Measurements from ENCODE around the gene NKX1-1.
"Not testable (repeated sequence)": the region's sequence is repeated elsewhere in the genome, so short reads cannot be mapped to it uniquely, and the experiment has no call there.

NKX1-1 gene

DNA sequence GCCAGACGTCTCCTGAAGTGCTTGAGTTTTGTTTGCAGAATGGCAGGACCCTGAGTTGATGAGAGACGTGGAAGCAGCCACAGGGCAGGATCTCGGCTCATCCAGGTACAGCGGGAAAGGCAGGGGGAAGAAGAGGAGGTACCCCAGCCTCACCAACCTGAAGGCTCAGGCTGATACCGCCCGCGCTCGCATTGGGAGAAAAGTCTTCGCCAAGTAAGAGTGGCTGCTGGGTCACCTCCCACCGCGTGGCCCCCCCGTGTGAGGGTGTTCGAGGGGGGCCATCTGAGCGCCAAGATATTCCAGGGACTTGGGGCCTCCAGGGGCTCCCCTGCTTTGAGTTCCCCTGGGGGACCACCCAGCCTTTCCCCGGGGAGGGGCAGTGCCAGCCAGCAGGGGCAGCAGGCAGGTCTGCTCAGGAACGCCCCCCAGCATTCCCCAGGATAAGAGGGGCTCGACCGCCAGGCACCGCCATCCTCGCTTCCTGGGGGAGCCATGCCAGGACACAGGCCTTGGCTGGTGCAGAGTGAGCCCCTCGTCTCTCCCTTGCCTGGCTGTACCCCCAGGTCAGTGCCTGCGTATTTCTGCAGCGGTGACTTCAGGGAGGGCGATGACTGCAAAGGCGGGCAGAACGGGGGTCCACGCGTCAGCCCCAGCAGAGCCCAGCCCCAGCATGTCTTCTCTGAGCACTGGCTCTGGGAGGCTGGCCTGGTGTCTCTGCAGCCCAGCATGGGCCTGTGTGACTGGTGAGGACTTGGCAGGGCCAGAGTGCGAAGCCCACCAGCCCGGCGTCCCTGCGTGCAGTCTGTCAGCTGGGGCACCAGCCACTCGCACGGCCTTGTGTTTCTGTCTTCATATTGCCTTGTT lies 22.3 kb downstream of the NKX1-1 start:
- DNase-seq, result no peak

DNA sequence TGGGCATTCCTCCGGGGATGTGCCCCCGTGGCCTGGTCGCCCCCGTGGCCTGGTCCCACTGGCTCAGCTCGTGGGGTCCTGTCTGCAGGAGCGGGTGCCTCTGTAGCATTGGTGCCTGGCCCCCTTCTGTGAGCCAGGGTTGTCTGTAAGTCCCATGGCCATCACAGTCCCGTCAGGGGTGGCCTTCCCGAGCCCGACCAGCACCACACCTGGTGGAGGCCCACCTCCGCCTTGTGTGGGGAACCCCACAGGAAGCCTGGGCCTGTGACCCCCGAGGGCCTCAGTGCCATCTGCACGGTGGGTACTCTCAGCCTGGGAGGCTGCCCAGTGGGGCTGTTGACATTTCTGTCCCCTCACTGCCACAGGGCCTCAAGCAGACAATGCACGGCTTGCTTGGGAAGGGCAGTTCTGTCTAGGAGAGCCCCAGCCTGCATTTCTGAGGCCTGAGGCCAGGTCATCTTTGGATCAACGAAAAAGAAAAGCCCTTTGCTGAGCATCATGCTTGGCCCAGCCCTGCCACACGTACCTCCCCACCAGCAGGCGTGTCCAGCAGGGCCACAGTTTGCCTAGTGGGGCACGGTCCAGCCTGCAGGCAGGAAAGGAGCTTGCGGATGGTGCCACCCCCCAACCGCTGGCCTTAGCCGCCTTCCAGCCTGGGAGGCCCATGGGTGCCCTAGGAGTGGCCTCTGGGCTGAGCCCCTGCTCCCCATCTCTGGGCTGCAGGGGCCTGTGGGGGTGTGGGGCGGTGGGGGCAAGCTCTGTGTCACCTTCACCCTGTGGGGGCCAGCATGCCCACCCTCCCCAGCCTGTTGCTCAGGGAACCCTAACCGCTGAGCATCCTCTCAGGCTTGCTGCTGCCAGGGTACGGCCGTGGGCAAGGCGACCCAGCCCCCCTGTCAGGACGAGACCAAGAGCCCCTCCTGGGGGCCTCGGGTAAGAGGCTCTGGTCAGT lies 23.2 kb downstream of the NKX1-1 start:
- DNase-seq, result no peak

DNA sequence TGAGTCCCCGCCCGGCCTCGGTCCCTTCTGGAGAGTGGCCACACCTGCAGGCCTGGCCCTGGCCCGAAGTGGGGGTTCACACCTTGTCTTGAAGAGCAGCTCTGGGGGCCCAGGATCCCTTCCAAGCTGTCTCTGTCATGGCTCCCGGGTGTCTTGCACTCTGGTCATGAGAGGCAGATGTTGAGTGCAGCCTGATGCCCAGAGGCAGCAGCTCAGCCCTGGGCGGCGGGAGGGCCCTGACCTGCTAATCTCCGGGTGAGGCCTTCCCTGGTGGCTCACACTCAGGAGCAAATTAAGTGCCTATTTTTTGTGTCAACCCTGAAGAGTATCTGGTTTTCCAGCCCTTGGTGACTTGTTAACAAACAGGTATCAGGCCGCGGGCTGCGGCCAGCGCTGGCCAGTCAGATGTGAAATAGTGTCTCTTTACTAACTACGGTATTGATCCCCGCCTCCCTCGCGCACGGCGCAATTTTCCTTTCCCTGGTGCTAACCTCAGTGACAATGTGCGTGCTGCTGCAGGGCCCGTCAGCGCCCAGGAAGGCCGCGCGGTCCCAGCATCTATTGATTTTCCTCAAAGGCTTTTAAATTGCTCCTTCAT lies 24.2 kb downstream of the NKX1-1 start:
- DNase-seq, result no peak

DNA sequence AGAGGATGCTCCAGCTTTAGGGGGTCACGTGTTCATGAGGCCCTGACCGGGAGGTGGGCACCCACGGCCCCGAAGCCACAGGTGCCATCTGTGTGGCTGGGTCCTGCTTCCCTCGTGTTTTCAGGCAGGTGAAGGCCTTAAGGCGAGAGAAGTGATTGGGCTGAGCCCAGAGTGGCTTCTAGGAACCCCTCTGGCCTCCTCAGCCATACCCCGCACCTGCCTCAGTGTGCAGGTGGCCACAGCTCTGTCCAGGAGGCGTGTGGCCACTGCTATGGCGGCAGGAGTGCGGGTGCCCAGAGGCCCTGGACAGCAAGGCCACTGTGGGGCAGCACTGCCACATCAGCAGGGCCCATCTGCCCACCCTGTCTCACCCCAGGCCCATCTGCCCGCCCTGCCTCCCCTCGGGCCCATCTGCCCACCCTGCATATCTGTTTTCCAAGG lies 25.0 kb downstream of the NKX1-1 start:
- no peak for DNase-seq

DNA sequence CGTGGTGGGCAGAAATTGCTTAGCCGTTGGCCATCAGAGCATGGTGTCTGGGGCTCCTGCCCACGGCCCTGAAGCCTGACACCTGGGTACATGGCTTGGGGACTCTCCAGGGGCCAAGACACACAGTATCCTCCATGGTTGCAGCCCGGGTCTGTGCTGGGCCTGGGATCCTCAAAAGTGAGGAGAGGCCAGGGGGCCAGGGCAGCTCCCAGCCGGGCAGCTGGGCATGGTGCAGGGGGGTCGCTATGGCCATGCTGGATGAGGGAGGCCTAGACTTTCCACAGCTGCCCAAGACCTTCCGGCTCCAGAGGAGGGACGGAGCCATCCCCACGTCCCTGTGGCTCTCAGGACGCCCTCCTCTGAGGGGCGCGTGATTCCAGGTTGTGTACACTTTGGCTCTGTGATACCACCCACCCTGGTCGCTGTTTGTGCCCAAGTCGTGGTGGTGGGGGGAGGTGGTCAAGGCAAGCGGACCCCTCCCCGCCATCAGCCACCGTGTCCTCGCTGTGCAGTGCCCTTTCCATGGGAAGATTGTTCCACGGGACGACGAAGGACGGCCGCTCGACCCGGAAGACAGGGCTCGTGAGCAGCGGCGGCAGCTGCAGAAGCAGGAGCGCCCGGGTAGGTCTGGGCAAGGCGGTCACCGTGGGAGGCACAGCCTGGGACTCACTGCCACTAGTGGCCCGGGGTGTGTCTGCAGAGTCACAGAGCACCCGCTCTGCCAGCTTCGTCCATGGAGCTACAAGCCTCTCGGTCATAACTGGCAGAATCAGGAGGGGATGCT lies 25.7 kb downstream of the NKX1-1 start:
- no peak for DNase-seq

DNA sequence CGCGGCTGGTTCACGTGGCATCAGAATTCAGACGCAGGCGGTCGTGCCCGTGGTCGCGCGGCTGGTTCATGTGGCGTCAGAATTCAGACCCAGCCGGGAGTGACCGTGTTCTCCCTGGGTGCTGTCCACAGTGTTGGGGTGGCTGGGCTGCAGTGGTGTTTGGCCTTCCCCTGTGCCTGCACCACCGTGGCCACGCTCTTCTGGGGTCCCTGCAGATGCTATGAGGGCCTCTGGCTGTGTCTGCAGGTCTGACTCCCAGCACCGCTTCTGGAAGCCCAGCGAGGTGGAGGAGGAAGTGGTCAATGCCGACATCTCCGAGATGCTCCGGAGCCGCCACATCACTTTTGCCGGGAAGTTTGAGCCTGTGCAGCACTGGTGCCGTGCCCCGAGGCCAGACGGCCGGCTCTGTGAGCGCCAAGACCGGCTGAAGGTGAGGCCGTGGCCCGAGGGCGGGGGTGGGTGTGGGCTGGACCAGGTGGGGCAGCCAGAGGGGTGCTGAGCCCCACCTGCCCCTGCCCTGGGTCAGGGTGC lies 26.4 kb downstream of the NKX1-1 start:
- DNase-seq, result no peak

DNA sequence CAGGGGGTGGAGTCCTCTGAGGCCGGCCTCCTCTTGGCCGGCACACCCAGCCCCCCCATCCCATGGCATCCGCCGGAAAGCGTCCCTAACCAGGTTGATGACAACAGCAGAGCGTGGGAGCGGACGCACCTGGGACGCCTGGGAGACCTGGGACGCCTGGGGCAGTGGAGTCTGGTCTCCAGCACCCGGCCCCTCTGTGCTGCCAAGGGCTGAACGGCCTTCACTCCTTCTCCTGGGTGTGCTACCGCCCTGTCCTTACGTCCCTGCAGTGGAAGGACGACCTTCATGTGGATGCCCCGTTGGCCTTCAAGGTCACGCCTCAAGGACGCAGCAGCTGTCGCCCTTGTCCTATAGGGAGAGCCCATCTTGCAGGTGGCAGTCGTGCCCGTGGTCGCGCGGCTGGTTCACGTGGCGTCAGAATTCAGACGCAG lies 26.9 kb downstream of the NKX1-1 start:
- no peak for DNase-seq

DNA sequence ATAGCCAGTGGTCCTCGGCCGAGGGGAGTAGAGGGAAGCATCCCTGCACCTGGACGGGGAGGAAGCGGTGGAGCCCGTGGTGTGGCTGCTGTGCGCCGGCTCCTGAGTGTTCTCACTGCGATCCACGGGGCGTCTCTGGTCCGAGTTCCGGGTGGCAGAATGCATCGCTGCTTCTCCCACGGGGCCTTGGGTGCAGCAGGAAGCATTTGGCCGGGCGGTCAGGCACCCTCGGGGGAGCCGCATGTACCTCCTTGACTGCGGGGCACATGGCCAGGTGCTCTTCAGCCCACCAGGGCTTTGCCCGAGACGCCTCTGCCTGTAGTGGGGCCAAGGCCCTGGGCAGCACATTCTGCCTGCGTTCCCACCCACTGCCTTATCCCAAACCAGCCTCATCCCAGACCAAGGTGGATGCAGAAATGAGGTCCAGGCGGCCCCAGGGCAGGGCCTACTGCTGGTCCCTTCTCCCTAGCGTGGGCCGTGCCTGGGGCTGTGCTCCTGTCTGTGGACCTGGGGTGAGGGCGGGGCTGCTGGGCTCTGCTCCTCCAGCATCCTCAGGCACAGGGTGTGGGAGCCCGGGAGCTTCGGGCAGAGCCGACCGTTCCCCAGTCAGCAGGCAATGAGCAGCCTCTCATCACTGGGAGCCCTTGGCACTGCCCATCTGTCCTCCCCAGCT lies 27.5 kb downstream of the NKX1-1 start:
- DNase-seq, result no peak

DNA sequence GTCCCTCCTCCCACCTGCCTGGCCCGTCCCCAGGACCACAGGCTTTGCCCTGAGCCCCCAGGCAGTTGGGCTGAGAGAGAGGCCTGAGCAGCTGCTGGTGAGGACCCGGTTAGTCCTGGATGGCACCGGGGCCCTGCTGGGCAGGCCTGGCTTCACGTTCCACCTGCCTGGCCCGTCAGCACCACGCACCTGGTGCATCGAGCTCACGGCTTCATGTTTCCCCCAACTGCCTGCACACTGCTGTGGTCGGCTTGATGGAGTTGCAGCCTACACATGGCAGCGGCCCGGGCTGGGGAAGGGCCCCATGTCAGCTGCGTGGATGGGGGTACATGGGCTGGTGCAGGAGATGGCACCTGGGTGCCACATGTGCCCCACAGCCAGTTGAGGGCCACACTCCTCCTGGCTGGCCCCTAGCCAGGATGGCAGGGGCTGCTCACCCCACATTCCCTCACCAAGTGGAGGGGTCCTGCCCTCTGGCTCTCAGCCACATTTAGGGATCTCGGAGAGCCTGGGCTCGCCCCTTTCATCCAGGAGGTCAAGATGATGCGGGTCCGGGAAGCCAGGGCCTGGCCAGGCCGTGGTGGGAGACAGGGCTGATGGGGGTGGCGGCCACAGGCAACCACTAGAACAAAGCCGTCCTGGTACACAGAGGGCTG lies 28.5 kb downstream of the NKX1-1 start:
- DNase-seq, result no peak

DNA sequence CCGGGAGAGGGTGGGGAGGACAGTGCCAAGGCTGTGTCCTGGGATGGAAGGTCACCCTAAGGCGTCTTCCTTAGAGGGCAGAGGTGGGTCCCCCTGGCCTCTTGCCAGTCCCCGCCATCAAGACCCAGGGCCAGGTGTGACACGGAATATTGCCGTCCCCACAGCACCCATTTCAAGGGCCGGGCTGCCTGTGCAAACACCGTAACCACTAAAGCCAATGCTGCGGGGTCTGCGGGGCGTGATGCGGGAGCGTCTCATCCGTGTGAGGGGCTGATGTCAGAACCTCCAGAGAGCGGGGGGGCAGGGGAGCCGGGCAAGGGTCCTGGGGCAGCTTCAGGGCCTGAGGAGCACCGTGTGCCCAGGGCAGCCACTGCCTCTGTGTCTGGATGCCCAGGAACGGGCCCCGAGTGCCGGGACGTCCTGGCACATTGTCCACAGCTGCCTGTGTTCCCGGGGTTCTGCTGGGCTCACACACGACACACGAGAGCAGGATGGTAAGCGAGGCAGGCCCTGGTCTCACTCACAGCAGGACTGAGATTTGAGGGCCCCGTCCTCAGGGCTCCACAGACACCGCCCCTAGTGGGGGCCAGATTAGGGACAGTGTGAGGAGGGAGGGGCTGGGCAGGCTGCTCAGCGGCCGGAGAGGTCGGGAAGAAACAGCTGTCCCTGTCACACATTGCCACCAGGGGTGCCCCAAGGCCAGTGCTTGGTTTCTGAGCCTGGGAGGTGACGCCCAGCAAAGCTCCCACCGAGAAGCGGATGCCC lies 29.2 kb downstream of the NKX1-1 start:
- DNase-seq, result no peak

DNA sequence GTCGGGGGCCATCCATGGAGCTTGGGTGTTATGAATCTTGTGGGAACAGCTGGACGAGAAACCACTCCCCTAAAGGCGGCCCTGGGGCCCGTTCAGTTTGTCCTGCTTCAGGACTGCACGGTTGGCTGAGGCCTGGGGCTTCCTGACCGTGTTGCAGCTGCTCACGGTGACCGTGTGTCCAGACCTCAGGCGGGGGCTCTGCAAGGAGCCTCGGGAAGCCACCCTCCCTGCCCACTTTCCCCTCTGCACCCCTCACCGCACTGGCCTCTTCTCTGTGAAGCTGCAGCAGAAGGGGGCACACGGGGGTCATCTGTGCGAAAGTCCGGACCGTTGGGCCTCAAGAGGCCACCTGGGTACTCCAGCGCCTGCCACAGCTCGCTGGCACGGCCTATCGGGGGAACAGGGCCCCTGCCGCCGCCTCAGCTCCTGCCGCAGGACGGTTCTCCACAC lies 29.8 kb downstream of the NKX1-1 start:
- no peak for DNase-seq

DNA sequence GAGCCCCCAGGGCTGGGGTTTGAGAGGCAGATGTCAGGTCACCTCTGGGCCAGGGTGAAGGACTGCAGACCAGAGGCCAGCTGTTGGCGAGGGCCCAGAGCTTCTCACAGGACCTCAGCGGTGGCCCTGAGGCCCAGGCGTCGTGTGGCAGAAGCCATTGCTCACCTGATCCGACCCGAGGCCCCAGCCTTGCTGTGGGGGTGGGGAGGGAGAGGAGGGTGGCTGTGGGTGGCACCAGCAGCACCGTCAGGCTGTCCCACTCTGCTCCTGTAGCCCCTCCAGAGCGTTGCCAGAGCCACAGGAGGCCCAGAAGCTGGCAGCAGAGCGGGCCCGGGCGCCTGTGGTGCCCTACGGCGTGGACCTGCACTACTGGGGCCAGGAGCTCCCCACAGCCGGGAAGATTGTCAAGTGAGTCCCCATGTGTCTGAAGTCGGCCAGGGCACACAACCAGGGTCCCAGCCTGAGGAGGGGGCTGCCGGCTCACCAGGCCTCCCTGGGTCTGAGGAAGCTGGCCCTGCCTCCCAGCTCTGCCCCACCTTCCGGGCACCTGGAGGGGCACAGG lies 30.4 kb downstream of the NKX1-1 start:
- no peak for DNase-seq

DNA sequence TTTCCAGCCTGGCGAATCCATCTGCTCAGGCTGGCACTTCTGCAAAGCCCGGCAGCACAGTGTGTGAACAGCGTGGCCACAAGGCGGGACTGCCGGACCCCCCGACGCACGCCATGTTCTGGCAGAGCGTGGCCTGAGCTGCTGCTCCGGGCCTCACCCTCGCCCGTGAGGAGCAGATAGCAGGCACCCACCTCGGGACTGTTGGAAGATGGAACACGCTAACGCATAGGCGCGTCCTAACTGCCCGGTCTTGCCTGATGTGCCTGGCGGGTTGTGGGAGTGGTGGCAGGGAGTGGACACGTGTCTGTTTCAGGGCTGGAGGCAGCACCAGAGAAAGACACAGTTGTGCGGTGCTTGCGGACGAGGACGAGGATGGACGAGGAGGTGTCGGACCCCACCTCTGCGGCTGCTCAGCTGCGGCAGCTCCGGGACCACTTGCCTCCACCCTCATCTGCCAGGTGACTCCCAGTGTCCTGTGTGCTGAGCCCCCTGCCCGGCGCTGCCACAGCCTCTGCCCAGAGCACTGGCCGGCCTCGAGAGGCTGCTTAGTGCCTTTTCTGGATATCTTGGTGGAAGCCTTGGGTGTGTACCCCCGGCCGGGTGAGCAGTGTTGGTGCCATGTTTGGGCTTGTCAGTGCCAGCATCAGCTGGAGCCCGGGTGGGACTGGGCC lies 31.1 kb downstream of the NKX1-1 start:
- no peak for DNase-seq

DNA sequence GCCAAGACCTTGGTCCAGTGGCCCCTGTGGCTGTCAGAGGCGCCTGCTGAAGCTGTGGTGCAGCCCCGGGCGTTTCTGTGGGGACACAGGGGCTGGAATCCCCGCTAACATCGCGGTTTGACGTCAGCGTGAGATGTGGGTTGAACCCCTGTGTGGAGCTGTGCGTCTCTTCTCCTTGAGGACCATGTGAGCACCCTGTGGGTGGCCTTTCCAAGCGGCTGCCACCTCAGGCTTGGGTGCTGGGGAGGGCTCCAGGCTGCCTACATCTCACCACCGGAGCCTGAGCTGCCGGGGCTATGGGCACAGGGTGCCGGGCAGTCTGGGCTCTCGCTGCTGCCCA lies 31.6 kb downstream of the NKX1-1 start:
- DNase-seq, result no peak

DNA sequence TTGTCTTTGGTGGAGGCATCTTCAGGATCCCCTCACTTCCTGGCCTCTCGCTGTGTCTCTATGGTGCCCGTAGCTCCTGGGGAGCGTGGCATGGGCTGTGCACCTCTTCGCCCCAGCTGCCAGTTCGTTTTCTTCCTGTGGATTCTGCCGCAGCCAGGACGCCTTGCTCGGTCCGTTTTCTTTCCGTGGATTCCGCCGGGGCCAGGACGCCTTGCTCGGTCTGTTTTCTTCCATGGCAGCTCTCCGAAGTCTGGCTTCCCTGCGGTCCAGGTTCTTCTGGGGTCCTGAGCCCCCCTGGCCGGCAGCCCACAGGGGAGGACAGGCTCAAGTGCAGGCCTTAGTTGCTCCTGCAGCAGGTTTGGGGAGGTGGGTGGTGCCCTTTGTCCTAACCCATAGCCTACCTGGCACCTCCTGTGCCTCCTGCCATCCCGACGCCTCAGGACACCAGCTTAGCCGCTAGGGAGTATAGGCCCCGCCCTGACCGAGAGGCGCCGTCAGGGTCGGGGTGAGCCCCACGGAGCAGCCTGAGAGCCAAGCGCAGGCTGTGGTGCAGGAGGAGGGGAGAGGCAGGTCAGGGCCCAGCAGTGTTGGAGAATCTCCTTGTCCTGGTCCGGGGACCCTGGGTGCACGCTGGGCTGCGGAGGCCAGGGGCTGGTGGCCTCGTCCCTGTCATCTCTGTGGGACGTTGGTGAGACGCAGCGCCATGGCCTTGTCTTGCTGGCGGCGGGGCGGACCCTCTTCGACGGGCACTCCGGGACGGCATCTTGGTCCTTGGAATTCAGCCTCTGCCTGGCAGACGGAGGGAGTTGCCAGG lies 32.1 kb downstream of the NKX1-1 start:
- no peak for DNase-seq

DNA sequence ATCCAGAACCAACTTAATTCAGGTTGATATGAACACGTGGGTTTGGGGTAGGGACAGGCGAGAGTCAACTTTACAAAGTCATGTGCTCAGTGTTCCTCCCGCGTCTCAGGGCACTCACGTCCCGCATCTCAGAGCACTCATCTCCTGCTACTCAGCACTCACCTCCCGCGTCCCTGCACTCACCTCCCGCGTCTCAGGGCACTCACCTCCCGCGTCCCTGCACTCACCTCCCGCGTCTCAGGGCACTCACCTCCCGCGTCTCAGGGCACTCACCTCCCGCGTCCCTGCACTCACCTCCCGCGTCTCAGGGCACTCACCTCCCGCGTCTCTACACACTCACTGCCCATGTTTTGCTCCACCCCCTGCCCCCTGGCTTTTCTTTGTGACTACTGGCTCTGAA lies 33.7 kb downstream of the NKX1-1 start:
- not testable (repeated sequence) for DNase-seq

DNA sequence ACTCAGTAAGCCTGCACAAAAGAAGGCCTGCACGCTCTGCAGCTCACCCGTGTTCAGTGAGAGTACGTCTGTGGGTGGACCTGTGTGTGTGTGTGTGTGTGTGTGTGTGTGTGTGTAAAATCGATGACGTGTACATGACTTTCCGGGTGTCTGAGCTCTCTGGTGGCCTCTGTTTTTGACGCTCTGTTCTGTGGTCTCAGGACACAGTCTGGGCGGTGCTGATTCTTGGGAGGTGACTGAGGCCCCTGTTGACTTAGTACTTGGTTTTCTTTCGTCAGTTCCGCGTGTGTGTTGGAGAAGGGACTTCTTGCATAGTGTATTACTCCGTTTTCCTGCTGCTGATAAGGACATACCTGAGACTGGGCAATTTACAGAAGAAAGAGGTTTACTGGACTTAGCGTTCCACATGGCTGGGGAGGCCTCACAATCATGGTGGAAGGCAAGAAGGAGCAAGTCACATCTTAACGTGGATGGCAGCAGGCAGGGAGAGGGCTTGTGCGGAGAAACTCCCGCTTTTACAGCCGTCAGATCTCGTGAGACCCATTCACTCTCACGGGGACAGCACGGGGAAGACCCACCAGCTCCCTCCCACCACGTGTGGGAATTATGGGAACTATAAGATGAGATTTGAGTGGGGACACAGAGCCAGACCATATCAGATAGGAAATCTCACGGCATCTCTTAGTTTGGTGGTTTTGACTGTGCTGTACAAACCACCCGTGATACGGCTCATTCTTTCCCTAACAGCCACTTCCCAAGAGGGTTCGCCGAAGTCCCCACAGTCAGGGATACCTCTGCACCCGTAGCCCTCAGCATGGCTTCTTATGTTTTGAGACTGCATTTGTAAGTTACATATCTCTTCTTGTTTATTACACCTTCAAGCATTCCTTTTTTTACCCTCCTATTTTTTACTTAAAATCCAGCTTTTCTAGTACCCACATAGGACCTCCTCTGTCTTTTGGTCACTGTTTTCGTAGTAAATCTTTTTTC lies 34.8 kb downstream of the NKX1-1 start:
- DNase-seq, result no peak
